Measurements from ENCODE around the gene KCNJ16. TPM values are rescaled to one million over a fixed set of nuclear protein-coding genes. Genes with fewer than 3 reads are reported as not detected.

The KCNJ16 gene
- total RNA-seq, 1 donor from 2014 or later = 0.35 TPM

DNA sequence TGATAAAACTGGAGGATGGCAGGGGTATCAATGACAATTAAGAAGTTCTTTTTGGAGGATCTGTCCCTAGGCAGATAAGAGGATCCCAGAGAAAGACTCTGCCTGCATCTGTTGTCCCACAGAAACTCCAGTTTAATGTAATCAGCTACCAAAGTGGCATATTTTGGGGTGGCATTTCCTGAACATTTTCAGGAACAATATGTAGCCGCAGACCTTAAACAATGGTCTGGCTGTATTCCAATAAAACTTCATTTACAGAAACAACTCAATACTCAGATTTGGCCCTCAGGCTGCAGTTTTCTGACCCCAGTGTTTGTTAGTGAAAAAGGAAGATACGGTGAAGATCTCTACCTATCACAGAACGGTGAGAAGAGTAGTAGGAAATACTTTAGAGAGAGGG is 46.1 kb downstream of the KCNJ16 start:
- Histone ChIP-seq H3K27me3 (no peaks in the 10 kb centered on the region), H3K4me1 (peaks cover 9% of the 10 kb centered on the region), H3K9me3 (no peaks in the 10 kb centered on the region), H3K36me3 (no peaks in the 10 kb centered on the region), H3K27ac (no peak overlapping the region), H3K4me3 (no peak overlapping the region)
- TF ChIP-seq, protein P1, sequence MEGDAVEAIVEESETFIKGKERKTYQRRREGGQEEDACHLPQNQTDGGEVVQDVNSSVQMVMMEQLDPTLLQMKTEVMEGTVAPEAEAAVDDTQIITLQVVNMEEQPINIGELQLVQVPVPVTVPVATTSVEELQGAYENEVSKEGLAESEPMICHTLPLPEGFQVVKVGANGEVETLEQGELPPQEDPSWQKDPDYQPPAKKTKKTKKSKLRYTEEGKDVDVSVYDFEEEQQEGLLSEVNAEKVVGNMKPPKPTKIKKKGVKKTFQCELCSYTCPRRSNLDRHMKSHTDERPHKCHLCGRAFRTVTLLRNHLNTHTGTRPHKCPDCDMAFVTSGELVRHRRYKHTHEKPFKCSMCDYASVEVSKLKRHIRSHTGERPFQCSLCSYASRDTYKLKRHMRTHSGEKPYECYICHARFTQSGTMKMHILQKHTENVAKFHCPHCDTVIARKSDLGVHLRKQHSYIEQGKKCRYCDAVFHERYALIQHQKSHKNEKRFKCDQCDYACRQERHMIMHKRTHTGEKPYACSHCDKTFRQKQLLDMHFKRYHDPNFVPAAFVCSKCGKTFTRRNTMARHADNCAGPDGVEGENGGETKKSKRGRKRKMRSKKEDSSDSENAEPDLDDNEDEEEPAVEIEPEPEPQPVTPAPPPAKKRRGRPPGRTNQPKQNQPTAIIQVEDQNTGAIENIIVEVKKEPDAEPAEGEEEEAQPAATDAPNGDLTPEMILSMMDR (IDR thresholded peaks at IDR 0.05) = no peak
- ATAC-seq (no peak), DNase-seq (no peak)
- intact Hi-C loops (cut with DNase I) = no loop called here

DNA sequence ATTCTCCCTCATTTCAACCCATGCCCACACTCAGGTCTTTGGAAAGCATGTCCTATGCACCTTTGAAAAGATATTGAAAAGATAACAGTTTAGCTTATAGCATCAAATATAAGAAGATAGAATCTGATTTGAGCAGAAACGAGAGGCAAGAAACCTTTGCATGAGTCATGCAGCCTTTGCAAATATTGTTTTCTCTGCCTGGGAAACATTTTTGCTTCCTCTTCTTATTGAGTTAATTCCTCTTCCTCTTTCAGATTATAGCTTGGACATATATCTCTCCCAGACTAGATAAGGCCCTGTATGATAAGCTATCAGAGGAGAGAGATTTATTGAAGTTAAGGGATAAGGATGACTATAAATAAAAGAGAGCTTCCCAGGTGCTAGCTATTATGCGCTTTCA is 48.2 kb downstream of the KCNJ16 start:
- no peak overlapping the region for H3K4me3 ChIP-seq
- intact Hi-C loops (cut with DNase I) = no loop called here
- H3K27me3 ChIP-seq = no peaks in the 10 kb centered on the region
- peaks cover 9% of the 10 kb centered on the region for H3K4me1 ChIP-seq
- no peak overlapping the region for H3K27ac ChIP-seq
- H3K36me3 ChIP-seq = no peaks in the 10 kb centered on the region
- no peaks in the 10 kb centered on the region for H3K9me3 ChIP-seq
- TF ChIP-seq, protein P1 (IDR thresholded peaks at IDR 0.05) = no peak
- DNase-seq (no peak), ATAC-seq (peak; percentile 50)

DNA sequence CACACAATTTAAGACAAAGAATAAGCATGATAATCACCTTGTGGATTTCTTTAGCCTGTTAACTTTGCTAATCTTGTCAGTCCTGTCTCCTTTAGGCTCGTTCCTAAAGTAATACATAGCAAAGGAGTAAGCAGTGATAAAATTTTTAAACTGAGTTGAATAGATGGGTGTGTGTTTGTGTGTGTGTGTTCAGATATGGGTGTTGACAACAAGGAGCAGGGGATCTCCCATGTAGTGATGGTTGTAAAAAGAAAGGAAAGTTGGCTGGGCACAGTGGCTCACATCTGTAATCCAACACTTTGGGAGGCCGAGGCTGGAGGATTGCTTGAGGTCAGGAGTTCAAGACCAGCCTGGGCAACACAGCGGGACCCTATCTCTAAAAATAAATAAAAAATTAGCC is 49.7 kb downstream of the KCNJ16 start:
- H3K36me3 ChIP-seq = no peaks in the 10 kb centered on the region
- TF ChIP-seq, protein P1 (IDR thresholded peaks at IDR 0.05) = no peak
- intact Hi-C loops (cut with DNase I) = no loop called here

DNA sequence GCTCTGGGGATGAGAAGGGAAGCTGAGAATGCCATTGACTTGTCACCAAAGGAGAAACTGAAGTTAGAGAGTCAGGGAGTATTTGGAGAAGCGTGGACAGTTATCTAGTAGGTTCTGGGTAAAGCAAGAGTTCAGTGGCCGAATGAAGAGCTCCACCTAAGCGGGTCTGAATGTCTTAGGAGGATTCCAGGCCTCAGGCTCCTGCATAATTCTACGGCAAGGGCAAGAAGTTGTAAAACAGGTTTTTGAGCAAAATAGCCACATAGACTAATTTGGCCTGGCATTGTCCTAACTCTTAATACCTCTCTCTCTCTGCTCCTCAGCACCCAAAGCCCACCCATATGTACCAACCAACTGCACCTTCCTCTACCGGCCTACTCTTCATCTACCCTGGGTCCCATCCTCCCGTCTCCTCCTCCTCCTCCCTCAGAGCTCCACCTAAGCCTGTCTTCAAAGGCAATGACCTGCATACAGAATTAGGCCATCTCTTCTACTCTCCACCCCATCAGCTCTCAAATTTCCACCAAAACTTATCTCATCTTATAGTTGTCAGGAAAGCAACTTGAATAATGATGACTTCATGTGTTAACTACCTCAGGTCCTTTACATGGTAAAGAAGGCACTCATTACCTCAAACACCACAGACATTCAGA is 52.3 kb downstream of the KCNJ16 start:
- no peaks in the 10 kb centered on the region for H3K36me3 ChIP-seq
- no peak overlapping the region for H3K4me3 ChIP-seq
- no peaks in the 10 kb centered on the region for H3K9me3 ChIP-seq
- H3K27ac ChIP-seq = no peak overlapping the region
- no peaks in the 10 kb centered on the region for H3K27me3 ChIP-seq
- DNase-seq (no peak), ATAC-seq (no peak)
- intact Hi-C loops (cut with DNase I) = no loop called here
- H3K4me1 ChIP-seq = peaks cover 3% of the 10 kb centered on the region
- TF ChIP-seq, protein P1 (IDR thresholded peaks at IDR 0.05) = no peak

More for the DNA sequence above, 49.7 kb downstream of the KCNJ16 start:
- no peaks in the 10 kb centered on the region for H3K9me3 ChIP-seq
- no peak for DNase-seq
- no peak for ATAC-seq
- H3K4me1 ChIP-seq = peaks cover 9% of the 10 kb centered on the region
- H3K27me3 ChIP-seq = no peaks in the 10 kb centered on the region
- no peak overlapping the region for H3K4me3 ChIP-seq
- H3K27ac ChIP-seq = no peak overlapping the region

DNA sequence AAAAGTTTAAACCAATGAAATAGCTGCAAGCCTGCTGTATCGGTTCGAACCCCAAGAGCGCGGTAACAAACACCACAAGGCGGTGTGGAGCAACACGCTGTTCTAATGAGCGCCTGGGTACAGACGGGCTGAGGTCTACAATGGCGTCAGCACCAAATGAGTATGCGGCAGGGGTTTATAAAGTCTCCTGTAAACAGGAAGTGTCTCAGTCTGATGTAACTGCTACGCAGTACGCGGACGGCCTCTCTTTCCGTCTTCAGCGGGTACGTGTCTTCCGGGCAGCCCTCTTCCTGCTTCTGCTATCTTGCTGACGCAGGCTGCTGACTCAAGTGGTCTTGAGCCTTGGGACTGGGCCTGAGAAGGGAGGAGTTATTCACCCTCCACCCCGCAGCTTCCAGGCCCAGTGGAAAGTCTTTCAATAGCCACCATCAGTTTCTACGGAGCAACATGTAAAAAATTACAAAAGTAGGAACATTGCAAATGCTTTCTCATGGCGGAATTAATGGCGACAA is 53.8 kb downstream of the KCNJ16 start:
- no peaks in the 10 kb centered on the region for H3K36me3 ChIP-seq
- no peak overlapping the region for H3K4me3 ChIP-seq

More for the DNA sequence above, 53.8 kb downstream of the KCNJ16 start:
- ATAC-seq (no peak), DNase-seq (no peak)
- TF ChIP-seq, protein P1 (IDR thresholded peaks at IDR 0.05) = no peak
- H3K9me3 ChIP-seq = no peaks in the 10 kb centered on the region
- intact Hi-C loops (cut with DNase I) = no loop called here
- H3K27me3 ChIP-seq = no peaks in the 10 kb centered on the region
- peaks cover under 1% of the 10 kb centered on the region for H3K4me1 ChIP-seq
- H3K27ac ChIP-seq = no peak overlapping the region
